ENCODE results near the gene C9orf78.

- TF ChIP-seq POLR2A (IDR thresholded peaks at IDR 0.05; ENCODE audit: low read depth, low read length): no peak
- no peak for TF ChIP-seq SPI1 (IDR thresholded peaks at IDR 0.05; ENCODE audit: low read depth, low read length)
- no peak for TF ChIP-seq TAF1 (IDR thresholded peaks at IDR 0.05; ENCODE audit: low read depth, low read length)
- no peak for TF ChIP-seq POLR2AphosphoS5 (IDR thresholded peaks at IDR 0.05; ENCODE audit: low read depth, low read length)
Measured at GRCh38 chr9:129845373-129845772, 10.3 kb upstream of the C9orf78 start.
